MM.1S (cell line): ENCODE data around the gene NAA10.

Experiments used
- DNase-seq: peaks from one replicate; pipeline ENCODE4 v3.0.0-alpha.2; 2015
- H2AFZ ChIP-seq: fragments of 300-600 bp; sonication (generic); 2 replicates; pipeline ENCODE4 v1.6.0; 2016; ENCODE audit warnings: antibody characterized with exemption, low read length
- H3F3A ChIP-seq: fragments of 300-600 bp; sonication (generic); 2 replicates; pipeline ENCODE4 v1.6.1; 2016; ENCODE audit warnings: mild to moderate bottlenecking, antibody characterized with exemption, low read length, moderate library complexity, mixed read lengths; ENCODE audit not compliant: insufficient read depth
- H3K27ac ChIP-seq: fragments of 300-600 bp; sonication (generic); 2 replicates; pipeline ENCODE4 v1.5.1; 2016; ENCODE audit warnings: mild to moderate bottlenecking, low read length
- H3K27me3 ChIP-seq: fragments of 300-600 bp; sonication (generic); replicated peaks from 2 replicates; pipeline ENCODE4 v1.6.0; 2016; ENCODE audit warnings: low read length; ENCODE audit not compliant: insufficient read depth
- H3K36me3 ChIP-seq: fragments of 300-600 bp; sonication (generic); replicated peaks from 2 replicates; pipeline ENCODE4 v1.6.1; 2016; ENCODE audit warnings: mild to moderate bottlenecking, low read length, mixed read lengths; ENCODE audit not compliant: insufficient read depth
- H3K4me1 ChIP-seq: fragments of 300-600 bp; sonication (generic); 2 replicates; pipeline ENCODE4 v1.6.1; 2016; ENCODE audit warnings: low read length, mixed read lengths
- H3K4me2 ChIP-seq: fragments of 300-600 bp; sonication (generic); 2 replicates; pipeline ENCODE4 v1.6.0; 2016; ENCODE audit warnings: low read depth, low read length
- H3K4me3 ChIP-seq: fragments of 300-600 bp; sonication (generic); 2 replicates; pipeline ENCODE4 v1.5.1; 2016; ENCODE audit warnings: low read length, mixed read lengths
- H3K79me2 ChIP-seq: fragments of 300-600 bp; sonication (generic); 2 replicates; pipeline ENCODE4 v1.6.1; 2016; ENCODE audit warnings: mixed run types, low read length, mixed read lengths
- H3K9ac ChIP-seq: fragments of 300-600 bp; sonication (generic); 2 replicates; pipeline ENCODE4 v1.6.1; 2016; ENCODE audit warnings: low read length, mixed read lengths
- H3K9me2 ChIP-seq: fragments of 300-600 bp; sonication (generic); replicated peaks from 2 replicates; pipeline ENCODE4 v1.6.1; 2016; ENCODE audit warnings: mild to moderate bottlenecking, low read length, mixed read lengths; ENCODE audit not compliant: insufficient read depth
- H3K9me3 ChIP-seq: fragments of 300-600 bp; sonication (generic); replicated peaks from 2 replicates; pipeline ENCODE4 v1.6.1; 2016; ENCODE audit warnings: mild to moderate bottlenecking, low read length, mixed read lengths; ENCODE audit not compliant: insufficient read depth
- H4K20me1 ChIP-seq: fragments of 300-600 bp; sonication (generic); 2 replicates; pipeline ENCODE4 v1.6.1; 2016; ENCODE audit warnings: mild to moderate bottlenecking, low read length, moderate library complexity, mixed read lengths; ENCODE audit not compliant: insufficient read depth
- EZH2 ChIP-seq: fragments of 300-600 bp; sonication (generic); optimal IDR thresholded peaks from 2 replicates; pipeline ENCODE3; 2017; ENCODE audit warnings: low read depth, mild to moderate bottlenecking, antibody characterized with exemption, low read length, mixed read lengths
- EZH2phosphoT487 ChIP-seq: fragments of 300-600 bp; sonication (generic); IDR thresholded peaks from 2 replicates; pipeline ENCODE4 v1.6.1; 2018; ENCODE audit warnings: antibody characterized with exemption, low read length
- TF ChIP-seq, protein P1 (sequence below): fragments of 300-600 bp; sonication (generic); IDR thresholded peaks from 2 replicates; pipeline ENCODE4 v1.5.1; 2016; ENCODE audit warnings: antibody characterized with exemption, low read length, mixed read lengths

The NAA10 gene

GRCh38 chrX:153885968-153886903 is 48.6 kb downstream of the NAA10 start, which contains the start of gene L1CAM:
L1CAM (minus strand) TSS chrX:153886173; CDS start chrX:153875836, 10,337 bp downstream.
- TF ChIP-seq EZH2 (no peak), EZH2phosphoT487 (no peak)
- TF ChIP-seq, protein P1, sequence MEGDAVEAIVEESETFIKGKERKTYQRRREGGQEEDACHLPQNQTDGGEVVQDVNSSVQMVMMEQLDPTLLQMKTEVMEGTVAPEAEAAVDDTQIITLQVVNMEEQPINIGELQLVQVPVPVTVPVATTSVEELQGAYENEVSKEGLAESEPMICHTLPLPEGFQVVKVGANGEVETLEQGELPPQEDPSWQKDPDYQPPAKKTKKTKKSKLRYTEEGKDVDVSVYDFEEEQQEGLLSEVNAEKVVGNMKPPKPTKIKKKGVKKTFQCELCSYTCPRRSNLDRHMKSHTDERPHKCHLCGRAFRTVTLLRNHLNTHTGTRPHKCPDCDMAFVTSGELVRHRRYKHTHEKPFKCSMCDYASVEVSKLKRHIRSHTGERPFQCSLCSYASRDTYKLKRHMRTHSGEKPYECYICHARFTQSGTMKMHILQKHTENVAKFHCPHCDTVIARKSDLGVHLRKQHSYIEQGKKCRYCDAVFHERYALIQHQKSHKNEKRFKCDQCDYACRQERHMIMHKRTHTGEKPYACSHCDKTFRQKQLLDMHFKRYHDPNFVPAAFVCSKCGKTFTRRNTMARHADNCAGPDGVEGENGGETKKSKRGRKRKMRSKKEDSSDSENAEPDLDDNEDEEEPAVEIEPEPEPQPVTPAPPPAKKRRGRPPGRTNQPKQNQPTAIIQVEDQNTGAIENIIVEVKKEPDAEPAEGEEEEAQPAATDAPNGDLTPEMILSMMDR = no peak
- Histone ChIP-seq H3K4me2 (no peak within 1 kb of the TSS), H3K9ac (no peak within 1 kb of the TSS), H3K79me2 (no peaks in the 10 kb centered on the region), H3K9me3 (no peaks in the 10 kb centered on the region), H3K4me1 (no peaks in the 10 kb centered on the region), H3K36me3 (no peaks in the 10 kb centered on the region), H3K9me2 (no peaks in the 10 kb centered on the region), H3K27ac (no peak within 1 kb of the TSS), H3K4me3 (no peak within 1 kb of the TSS), H3K27me3 (peaks cover 33% of the 10 kb centered on the region), H4K20me1 (no peaks in the 10 kb centered on the region), H3F3A (no peaks in the 10 kb centered on the region), H2AFZ (no peak within 1 kb of the TSS)
- no peak for DNase-seq

GRCh38 chrX:153885208-153885787 is 49.5 kb downstream of the NAA10 start:
- DNase-seq = no peak
- Histone ChIP-seq H4K20me1 (no peaks in the 10 kb centered on the region), H3K36me3 (no peaks in the 10 kb centered on the region), H3K4me2 (no peak overlapping the region), H3K9me2 (no peaks in the 10 kb centered on the region), H3K79me2 (no peaks in the 10 kb centered on the region), H3K27me3 (peaks cover 42% of the 10 kb centered on the region), H3K9me3 (no peaks in the 10 kb centered on the region), H3K4me1 (no peaks in the 10 kb centered on the region), H3K4me3 (no peak overlapping the region), H3K9ac (no peak overlapping the region), H2AFZ (no peak overlapping the region), H3F3A (no peaks in the 10 kb centered on the region), H3K27ac (no peak overlapping the region)
- TF ChIP-seq EZH2phosphoT487 = no peak

- no peak overlapping the region for H3K4me3 ChIP-seq
- no peak overlapping the region for H3K9ac ChIP-seq
- no peak for TF ChIP-seq EZH2
- TF ChIP-seq, protein P1 = no peak
- TF ChIP-seq EZH2phosphoT487 = no peak
- no peaks in the 10 kb centered on the region for H3K9me2 ChIP-seq
- peaks cover 45% of the 10 kb centered on the region for H3K27me3 ChIP-seq
- H3K79me2 ChIP-seq = no peaks in the 10 kb centered on the region
- H3K36me3 ChIP-seq = no peaks in the 10 kb centered on the region
- no peak overlapping the region for H3K4me2 ChIP-seq
- no peaks in the 10 kb centered on the region for H3F3A ChIP-seq
- H3K27ac ChIP-seq = no peak overlapping the region
- no peak for DNase-seq
- H4K20me1 ChIP-seq = no peaks in the 10 kb centered on the region
- H3K9me3 ChIP-seq = no peaks in the 10 kb centered on the region
- no peaks in the 10 kb centered on the region for H3K4me1 ChIP-seq
- H2AFZ ChIP-seq = no peak overlapping the region
Observed at GRCh38 chrX:153884590-153884989, 50.2 kb downstream of the NAA10 start.
